ENCODE results near the gene CNTNAP2.

CNTNAP2 gene

GRCh38 chr7:147298611-147299043 is 1182.0 kb downstream of the CNTNAP2 start:
- Mint-ChIP-seq H3K9me3 (peaks cover 0 to under 1% of the 10 kb centered on the region in 2 donors), H3K27me3 (no peaks in the 10 kb centered on the region), H3K4me3 (no peak overlapping the region), H3K27ac (no peak overlapping the region), H3K4me1 (no peaks in the 10 kb centered on the region)
- ATAC-seq = no peak
- no peak for DNase-seq

DNA sequence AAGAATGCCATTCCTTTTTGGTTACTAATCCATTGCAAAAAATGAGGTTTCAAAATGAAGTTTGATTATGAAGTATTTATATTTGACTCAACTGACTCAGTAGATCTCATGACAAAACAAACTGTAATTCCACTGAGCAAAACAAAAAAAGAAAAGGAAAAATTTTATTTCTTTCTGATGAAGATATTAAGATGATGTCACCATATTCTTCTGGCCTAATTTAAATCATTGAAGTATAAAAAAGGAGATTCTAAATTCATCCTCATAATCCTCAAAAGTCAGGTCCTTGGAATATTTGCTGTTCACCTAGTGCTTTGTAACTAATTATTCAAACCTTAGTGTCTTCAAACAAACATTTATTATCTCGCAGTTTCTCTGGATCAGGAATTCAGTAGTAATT is 1183.7 kb downstream of the CNTNAP2 start:
- H3K27me3 Mint-ChIP-seq = no peaks in the 10 kb centered on the region
- DNase-seq = no peak
- no peaks in the 10 kb centered on the region for H3K4me1 Mint-ChIP-seq
- no peak for ATAC-seq
- peaks cover 6 to 12% of the 10 kb centered on the region in 2 donors for H3K9me3 Mint-ChIP-seq
- H3K4me3 Mint-ChIP-seq = no peak overlapping the region
- H3K27ac Mint-ChIP-seq = no peak overlapping the region

DNA sequence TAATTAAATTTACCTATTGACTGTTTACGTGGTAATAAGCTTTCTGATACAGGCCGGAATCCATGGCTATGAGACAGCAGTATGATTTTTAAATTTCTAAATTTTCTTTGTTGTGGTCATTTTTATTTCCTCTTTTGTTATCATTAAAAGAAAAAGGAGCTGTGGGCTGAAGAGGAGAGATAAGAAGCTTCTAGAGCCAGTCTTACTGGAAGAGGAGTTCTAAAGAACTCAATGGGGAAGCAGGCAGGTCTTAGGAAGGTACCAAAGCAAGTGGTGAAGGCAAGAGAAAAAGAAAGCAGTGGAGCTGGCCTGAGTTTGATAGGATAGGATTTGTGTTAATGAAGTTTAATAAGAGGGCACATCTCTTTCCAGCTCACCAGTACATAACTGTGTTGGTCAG is 1187.8 kb downstream of the CNTNAP2 start:
- no peaks in the 10 kb centered on the region for H3K27me3 Mint-ChIP-seq
- H3K9me3 Mint-ChIP-seq = peaks cover 6 to 32% of the 10 kb centered on the region in 2 donors
- H3K4me1 Mint-ChIP-seq = no peaks in the 10 kb centered on the region
- ATAC-seq (no peak), DNase-seq (no peak)
- H3K27ac Mint-ChIP-seq = no peak overlapping the region
- H3K4me3 Mint-ChIP-seq = no peak overlapping the region

- H3K4me3 Mint-ChIP-seq = no peak overlapping the region
- H3K27ac Mint-ChIP-seq = no peak overlapping the region
- peaks cover 6 to 38% of the 10 kb centered on the region in 2 donors for H3K9me3 Mint-ChIP-seq
- no peak for ATAC-seq
- H3K4me1 Mint-ChIP-seq = no peaks in the 10 kb centered on the region
- DNase-seq = no peak
- no peaks in the 10 kb centered on the region for H3K27me3 Mint-ChIP-seq
These were observed 1189.2 kb downstream of the CNTNAP2 start for GRCh38 chr7:147305827-147306226.

- no peaks in the 10 kb centered on the region for H3K4me1 Mint-ChIP-seq
- ATAC-seq (no peak), DNase-seq (no peak)
- H3K9me3 Mint-ChIP-seq = peaks cover 6 to 41% of the 10 kb centered on the region in 2 donors
- no peaks in the 10 kb centered on the region for H3K27me3 Mint-ChIP-seq
- H3K4me3 Mint-ChIP-seq = no peak overlapping the region
- no peak overlapping the region for H3K27ac Mint-ChIP-seq
These were observed 1191.9 kb downstream of the CNTNAP2 start for GRCh38 chr7:147308539-147308938.

- Mint-ChIP-seq H3K9me3 (peaks cover 0 to 22% of the 10 kb centered on the region in 2 donors), H3K27ac (no peak overlapping the region)
These were observed 1194.7 kb downstream of the CNTNAP2 start for GRCh38 chr7:147311336-147311735.

GRCh38 chr7:147321504-147321903 is 1204.9 kb downstream of the CNTNAP2 start:
- Mint-ChIP-seq H3K27me3 (no peaks in the 10 kb centered on the region), H3K9me3 (peaks cover 0 to 15% of the 10 kb centered on the region in 2 donors), H3K4me1 (no peaks in the 10 kb centered on the region), H3K4me3 (no peak overlapping the region), H3K27ac (no peak overlapping the region)
- DNase-seq (no peak), ATAC-seq (no peak)

More at GRCh38 chr7:147311336-147311735, 1194.7 kb downstream of the CNTNAP2 start:
- DNase-seq = no peak
- Mint-ChIP-seq H3K4me3 (no peak overlapping the region), H3K4me1 (no peaks in the 10 kb centered on the region), H3K27me3 (no peaks in the 10 kb centered on the region)
- no peak for ATAC-seq

DNA sequence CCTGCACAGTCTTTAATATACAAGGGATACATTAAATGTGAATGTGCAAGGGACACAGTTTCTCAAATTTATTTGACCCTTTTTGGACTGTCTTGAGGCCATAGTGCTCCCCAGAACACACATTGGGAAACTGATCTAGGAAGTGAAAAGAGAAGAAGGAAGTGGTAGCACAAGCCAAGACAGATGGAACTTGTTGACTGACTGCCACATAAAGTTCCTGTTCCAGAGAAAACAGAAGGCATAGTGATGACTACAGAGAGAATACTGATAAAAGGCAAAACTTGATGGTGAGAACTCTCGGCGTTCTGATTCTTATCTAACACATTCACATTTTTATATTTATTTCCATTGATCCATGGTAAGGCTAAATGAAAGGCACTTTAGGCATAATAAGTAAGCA is 1216.4 kb downstream of the CNTNAP2 start:
- Mint-ChIP-seq H3K27me3 (no peaks in the 10 kb centered on the region), H3K27ac (no peak overlapping the region)

GRCh38 chr7:147363101-147363500 is 1246.5 kb downstream of the CNTNAP2 start:
- no peak overlapping the region for H3K4me3 Mint-ChIP-seq
- ATAC-seq (no peak), DNase-seq (no peak)

More for the DNA sequence above, 1216.4 kb downstream of the CNTNAP2 start:
- no peak for ATAC-seq
- no peaks in the 10 kb centered on the region for H3K4me1 Mint-ChIP-seq
- peaks cover 5 to 7% of the 10 kb centered on the region in 2 donors for H3K9me3 Mint-ChIP-seq
- no peak for DNase-seq
- no peak overlapping the region for H3K4me3 Mint-ChIP-seq

DNA sequence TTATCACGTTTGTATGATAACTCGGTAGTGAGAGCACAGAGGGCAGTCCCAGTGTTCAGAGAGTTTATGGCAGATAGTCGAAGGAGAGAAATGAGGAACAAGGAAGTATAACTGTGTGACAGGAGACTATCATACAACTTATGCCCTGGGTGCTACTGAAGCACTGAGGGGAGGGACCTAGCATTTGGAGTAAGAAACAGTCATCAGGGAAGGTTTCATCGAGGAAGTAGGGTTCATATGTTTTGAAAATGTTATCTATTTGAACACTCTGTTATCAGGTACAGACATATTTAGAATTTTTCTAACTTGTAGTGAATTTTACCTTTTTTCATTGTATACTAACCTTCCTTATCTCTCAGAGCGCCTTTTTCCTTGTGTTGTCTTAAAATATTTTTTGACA is 1259.6 kb downstream of the CNTNAP2 start:
- ATAC-seq (no peak), DNase-seq (no peak)
- no peak overlapping the region for H3K27ac Mint-ChIP-seq
- no peaks in the 10 kb centered on the region for H3K27me3 Mint-ChIP-seq
- no peak overlapping the region for H3K4me3 Mint-ChIP-seq
- peaks cover 0 to 16% of the 10 kb centered on the region in 2 donors for H3K9me3 Mint-ChIP-seq
- no peaks in the 10 kb centered on the region for H3K4me1 Mint-ChIP-seq

More at GRCh38 chr7:147363101-147363500, 1246.5 kb downstream of the CNTNAP2 start:
- H3K4me1 Mint-ChIP-seq = no peaks in the 10 kb centered on the region
- H3K9me3 Mint-ChIP-seq = peaks cover 8 to 19% of the 10 kb centered on the region in 2 donors
- no peak overlapping the region for H3K27ac Mint-ChIP-seq
- no peaks in the 10 kb centered on the region for H3K27me3 Mint-ChIP-seq

- DNase-seq = no peak
- H3K27ac Mint-ChIP-seq = no peak overlapping the region
- no peak overlapping the region for H3K4me3 Mint-ChIP-seq
- no peaks in the 10 kb centered on the region for H3K27me3 Mint-ChIP-seq
- peaks cover 8 to 15% of the 10 kb centered on the region in 2 donors for H3K9me3 Mint-ChIP-seq
- ATAC-seq = no peak
- H3K4me1 Mint-ChIP-seq = no peaks in the 10 kb centered on the region
These were observed 1264.3 kb downstream of the CNTNAP2 start for GRCh38 chr7:147380926-147381325.

GRCh38 chr7:147394329-147394728 is 1277.7 kb downstream of the CNTNAP2 start:
- no peaks in the 10 kb centered on the region for H3K4me1 Mint-ChIP-seq
- DNase-seq (no peak), ATAC-seq (no peak)
- H3K27me3 Mint-ChIP-seq = no peaks in the 10 kb centered on the region
- no peak overlapping the region for H3K4me3 Mint-ChIP-seq
- H3K9me3 Mint-ChIP-seq = peaks cover 14 to 17% of the 10 kb centered on the region in 2 donors
- H3K27ac Mint-ChIP-seq = no peak overlapping the region

DNA sequence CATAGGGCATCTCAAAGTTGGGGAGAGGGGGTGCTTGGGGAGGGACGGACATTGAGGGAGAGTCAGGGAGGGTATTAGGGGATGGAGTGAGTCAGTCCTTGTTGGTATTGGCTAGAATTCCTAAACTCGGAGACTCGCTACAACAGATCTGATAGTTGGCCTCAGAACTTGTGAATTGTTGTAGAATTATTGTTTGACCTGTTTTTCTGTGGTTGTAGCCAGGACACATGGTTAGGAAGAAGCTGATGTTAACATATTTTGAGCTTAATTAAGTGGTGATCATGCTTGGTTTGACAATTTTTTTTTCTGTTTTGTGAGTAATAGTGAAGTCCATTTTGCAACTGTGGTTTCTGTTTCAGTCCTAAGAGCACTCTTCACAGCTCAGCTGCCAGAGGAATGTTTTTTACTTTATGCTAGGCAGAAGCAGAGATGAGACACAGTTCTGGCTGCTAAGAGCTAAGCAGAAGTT is 1283.7 kb downstream of the CNTNAP2 start:
- no peak overlapping the region for H3K4me3 Mint-ChIP-seq
- peaks cover 26 to 35% of the 10 kb centered on the region in 2 donors for H3K9me3 Mint-ChIP-seq

GRCh38 chr7:147400925-147401324 is 1284.3 kb downstream of the CNTNAP2 start:
- no peak for ATAC-seq
- Mint-ChIP-seq H3K27ac (no peak overlapping the region), H3K4me3 (no peak overlapping the region), H3K4me1 (no peaks in the 10 kb centered on the region), H3K9me3 (peaks cover 26 to 35% of the 10 kb centered on the region in 2 donors), H3K27me3 (no peaks in the 10 kb centered on the region)
- no peak for DNase-seq

More for the DNA sequence above, 1283.7 kb downstream of the CNTNAP2 start:
- ATAC-seq = no peak
- H3K4me1 Mint-ChIP-seq = no peaks in the 10 kb centered on the region
- DNase-seq = no peak
- H3K27ac Mint-ChIP-seq = no peak overlapping the region
- no peaks in the 10 kb centered on the region for H3K27me3 Mint-ChIP-seq

GRCh38 chr7:147405621-147406020 is 1289.0 kb downstream of the CNTNAP2 start:
- Mint-ChIP-seq H3K9me3 (peaks cover 22 to 48% of the 10 kb centered on the region in 2 donors), H3K4me3 (no peak overlapping the region), H3K27me3 (no peaks in the 10 kb centered on the region), H3K4me1 (no peaks in the 10 kb centered on the region), H3K27ac (no peak overlapping the region)
- DNase-seq = no peak
- no peak for ATAC-seq

- H3K9me3 Mint-ChIP-seq = peaks cover 22 to 48% of the 10 kb centered on the region in 2 donors
- H3K4me3 Mint-ChIP-seq = no peak overlapping the region
- ATAC-seq (no peak), DNase-seq (no peak)
- no peaks in the 10 kb centered on the region for H3K27me3 Mint-ChIP-seq
- H3K4me1 Mint-ChIP-seq = no peaks in the 10 kb centered on the region
- no peak overlapping the region for H3K27ac Mint-ChIP-seq
These were observed 1290.0 kb downstream of the CNTNAP2 start for GRCh38 chr7:147406521-147407135.

DNA sequence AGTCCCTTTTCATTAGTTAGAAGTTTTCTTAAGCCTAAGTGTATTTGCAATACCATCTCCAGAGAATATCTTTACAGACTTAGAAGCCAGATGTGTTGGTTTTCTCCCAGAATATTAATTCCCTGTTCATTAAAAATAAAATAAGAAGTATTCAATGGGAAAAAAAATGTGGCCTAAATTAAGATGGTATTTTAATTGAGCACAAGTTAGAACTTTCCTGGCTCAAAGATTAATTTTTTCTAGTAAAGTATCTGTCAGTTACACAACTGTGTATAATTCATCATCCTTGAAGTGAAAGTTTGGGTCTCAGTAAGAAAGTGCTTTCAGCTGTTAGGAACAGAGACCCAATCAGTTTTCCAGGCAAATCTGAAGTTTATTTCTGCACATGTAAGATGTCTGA is 1294.5 kb downstream of the CNTNAP2 start:
- no peaks in the 10 kb centered on the region for H3K27me3 Mint-ChIP-seq
- H3K27ac Mint-ChIP-seq = no peak overlapping the region
- H3K4me3 Mint-ChIP-seq = no peak overlapping the region
- ATAC-seq (no peak), DNase-seq (no peak)
- no peaks in the 10 kb centered on the region for H3K4me1 Mint-ChIP-seq
- H3K9me3 Mint-ChIP-seq = peaks cover 9 to 35% of the 10 kb centered on the region in 2 donors
